ENCODE measurements around the gene ELL.

The ELL gene

GRCh38 chr19:18466354-18466753 is 55.5 kb downstream of the ELL start:
- DNase-seq, result no peak

- DNase-seq, result no peak
Observed at GRCh38 chr19:18465964-18466339, 55.9 kb downstream of the ELL start.

- DNase-seq, result peak; percentile 14
Observed at GRCh38 chr19:18465214-18465963, 56.5 kb downstream of the ELL start.

GRCh38 chr19:18464646-18465045 is 57.2 kb downstream of the ELL start:
- DNase-seq, result peak; percentile 95

GRCh38 chr19:18461471-18461870 is 60.4 kb downstream of the ELL start:
- no peak for DNase-seq

GRCh38 chr19:18460900-18461299 is 61.0 kb downstream of the ELL start:
- DNase-seq, result no peak

- DNase-seq, result no peak
Observed at GRCh38 chr19:18457483-18458331, 64.2 kb downstream of the ELL start.

- DNase-seq, result no peak
Observed at GRCh38 chr19:18456974-18457373, 64.9 kb downstream of the ELL start.

- no peak for DNase-seq
Observed at GRCh38 chr19:18456279-18456678, 65.6 kb downstream of the ELL start.

GRCh38 chr19:18453269-18454024 is 68.4 kb downstream of the ELL start:
- peak; percentile 33 for DNase-seq

GRCh38 chr19:18452386-18452785 is 69.5 kb downstream of the ELL start:
- DNase-seq, result no peak

- DNase-seq, result peak; percentile 37
Observed at GRCh38 chr19:18450931-18451836, 70.7 kb downstream of the ELL start.

GRCh38 chr19:18450021-18450930 is 71.6 kb downstream of the ELL start:
- DNase-seq, result no peak

- no peak for DNase-seq
Observed at GRCh38 chr19:18449552-18449951, 72.3 kb downstream of the ELL start.

- no peak for DNase-seq
Observed at GRCh38 chr19:18446811-18447359, 75.0 kb downstream of the ELL start.

- no peak for DNase-seq
Observed at GRCh38 chr19:18446145-18446810, 75.6 kb downstream of the ELL start.

- no peak for DNase-seq
Observed at GRCh38 chr19:18445262-18445948, 76.5 kb downstream of the ELL start.

GRCh38 chr19:18444513-18444912 is 77.4 kb downstream of the ELL start:
- DNase-seq, result no peak

GRCh38 chr19:18443831-18444230 is 78.0 kb downstream of the ELL start:
- no peak for DNase-seq

- DNase-seq, result no peak
Observed at GRCh38 chr19:18443406-18443805, 78.5 kb downstream of the ELL start.

All from NCI-H2029 (cell line).